ENCODE data around the gene TBX10. TPM values are rescaled to one million over a fixed set of nuclear protein-coding genes. Genes with fewer than 3 reads are reported as not detected.

TBX10 gene
- total RNA-seq, 4 donors from 2014 or later, result not detected

DNA sequence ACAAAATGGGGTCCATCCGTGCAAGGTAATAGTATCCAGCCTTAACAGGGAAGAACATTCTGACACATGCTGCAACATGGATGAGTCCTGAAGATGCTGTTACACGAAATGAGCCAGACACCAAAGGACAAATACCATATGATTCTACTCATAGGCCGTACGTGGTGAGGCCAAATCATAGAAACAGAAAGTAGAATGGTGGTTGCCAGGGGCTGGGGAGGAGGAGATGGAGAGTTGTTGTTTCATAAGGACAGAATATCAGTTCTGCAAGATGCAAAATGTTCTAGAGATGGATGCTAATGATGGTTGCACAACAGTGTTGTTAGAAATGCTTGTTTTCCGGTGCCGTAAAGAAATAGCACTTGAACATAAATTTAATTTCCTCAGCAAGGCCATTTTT is 2.6 kb downstream of the TBX10 start:
- Histone ChIP-seq H3K4me3 (no peak overlapping the region), H3K4me1 (peaks cover 0 to 6% (median 2%) of the 10 kb centered on the region in 4 donors), H3K9me3 (no peaks in the 10 kb centered on the region), H3K27ac (replicated peaks in 1 of 4) (no peak overlapping the region), H3K27me3 (peaks cover 0 to 44% (median 0%) of the 10 kb centered on the region in 4 donors), H3K36me3 (no peaks in the 10 kb centered on the region)
- intact Hi-C loops (cut with DNase I), result no loop called here
- WGBS, result 73% methylated on average over 6 of the region's 6 CpGs
- no peak for TF ChIP-seq EP300 (IDR thresholded peaks at IDR 0.05)
- no peak for TF ChIP-seq CTCF (IDR thresholded peaks at IDR 0.05)
- no peak for TF ChIP-seq POLR2A (IDR thresholded peaks at IDR 0.05; ENCODE audit: low read depth)
- TF ChIP-seq POLR2AphosphoS5 (IDR thresholded peaks at IDR 0.05), result no peak
- no peak for DNase-seq (ENCODE audit: extremely low spot score)

GRCh38 chr11:67635231-67635521 is 4.4 kb downstream of the TBX10 start:
- Histone ChIP-seq H3K27ac (replicated peaks in 1 of 4) (no peak overlapping the region), H3K27me3 (peaks cover 0 to 27% (median 0%) of the 10 kb centered on the region in 4 donors), H3K9me3 (no peaks in the 10 kb centered on the region), H3K4me3 (no peak overlapping the region), H3K36me3 (no peaks in the 10 kb centered on the region), H3K4me1 (peaks cover 5 to 19% (median 10%) of the 10 kb centered on the region in 4 donors)
- DNase-seq (ENCODE audit: extremely low spot score), result no peak
- no peak for TF ChIP-seq POLR2A (IDR thresholded peaks at IDR 0.05; ENCODE audit: low read depth)
- no peak for TF ChIP-seq CTCF (IDR thresholded peaks at IDR 0.05)
- TF ChIP-seq EP300 (IDR thresholded peaks at IDR 0.05), result no peak
- no peak for TF ChIP-seq POLR2AphosphoS5 (IDR thresholded peaks at IDR 0.05)
- intact Hi-C loops (cut with DNase I), result no loop called here
- WGBS, result 86% methylated on average over 4 of the region's 4 CpGs

DNA sequence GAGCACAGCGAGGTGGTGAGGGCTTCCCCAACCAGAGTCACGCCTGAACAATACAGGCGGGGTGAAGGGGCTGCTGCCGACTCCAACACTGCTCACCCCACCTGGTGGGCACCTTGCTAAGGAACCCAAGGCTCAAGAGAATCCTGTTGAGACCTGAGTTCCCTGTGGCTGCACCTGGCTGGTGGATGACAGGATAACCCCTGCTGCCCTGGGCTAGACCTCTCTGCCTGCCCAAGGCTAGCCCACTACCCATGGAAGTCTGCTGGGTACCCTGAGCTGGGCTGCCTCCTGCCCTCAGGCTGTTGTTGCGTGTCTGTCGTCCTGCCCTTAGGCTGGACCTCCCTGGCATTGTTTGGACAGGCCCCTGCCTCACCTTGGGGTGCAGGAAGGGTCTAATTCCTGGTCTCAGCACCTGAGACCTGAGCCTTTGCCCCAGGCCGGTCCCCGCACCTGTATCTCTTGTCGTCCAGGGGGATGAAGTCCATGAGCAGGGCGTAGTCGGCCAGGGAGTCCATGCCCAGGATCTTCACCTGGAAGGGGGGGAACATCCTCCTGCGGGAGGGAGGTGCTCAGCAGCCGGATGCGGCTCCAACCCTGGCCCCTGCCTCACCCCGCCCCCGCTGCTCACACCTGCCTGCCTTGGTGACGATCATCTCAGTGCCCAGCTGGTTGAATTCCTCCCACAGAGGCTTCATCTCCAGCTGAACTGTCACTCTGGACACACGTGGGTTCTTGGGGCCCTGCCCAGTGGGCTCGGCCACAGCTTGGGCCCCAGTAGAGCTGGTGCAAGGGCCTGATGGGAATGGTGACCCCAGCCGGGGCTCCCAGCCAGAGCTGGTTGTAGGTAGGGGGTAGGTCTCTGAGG is 5.0 kb downstream of the TBX10 start:
- Histone ChIP-seq H3K27ac (replicated peaks in 1 of 4) (no peak overlapping the region), H3K36me3 (no peaks in the 10 kb centered on the region), H3K4me1 (peaks cover 5 to 14% (median 11%) of the 10 kb centered on the region in 4 donors), H3K27me3 (peaks cover 0 to 21% (median 0%) of the 10 kb centered on the region in 4 donors), H3K9me3 (no peaks in the 10 kb centered on the region), H3K4me3 (no peak overlapping the region)
- intact Hi-C loops (cut with DNase I), result loop anchor here (5.0 kb wide), 1 partner anchor 173 kb away; no protein-coding TSS in a partner anchor
- TF ChIP-seq POLR2AphosphoS5 (IDR thresholded peaks at IDR 0.05), result no peak
- TF ChIP-seq POLR2A (IDR thresholded peaks at IDR 0.05; ENCODE audit: low read depth), result no peak
- TF ChIP-seq CTCF (IDR thresholded peaks at IDR 0.05), result no peak
- TF ChIP-seq EP300 (IDR thresholded peaks at IDR 0.05), result no peak
- WGBS, result 80% methylated on average over 6 of the region's 20 CpGs
- DNase-seq (ENCODE audit: extremely low spot score), result no peak

- no peaks in the 10 kb centered on the region for H3K9me3 ChIP-seq
- WGBS, result 78% methylated on average over 8 of the region's 22 CpGs
- no peak overlapping the region for H3K27ac ChIP-seq (replicated peaks in 1 of 4)
- TF ChIP-seq POLR2A (IDR thresholded peaks at IDR 0.05; ENCODE audit: low read depth), result no peak
- no peak for TF ChIP-seq CTCF (IDR thresholded peaks at IDR 0.05)
- TF ChIP-seq EP300 (IDR thresholded peaks at IDR 0.05), result no peak
- TF ChIP-seq POLR2AphosphoS5 (IDR thresholded peaks at IDR 0.05), result no peak
- H3K4me3 ChIP-seq, result no peak overlapping the region
- H3K36me3 ChIP-seq, result no peaks in the 10 kb centered on the region
- H3K4me1 ChIP-seq, result peaks cover 8 to 22% (median 18%) of the 10 kb centered on the region in 4 donors
- intact Hi-C loops (cut with DNase I), result loop anchor here (5.0 kb wide), 1 partner anchor 173 kb away; no protein-coding TSS in a partner anchor
- peaks cover 0 to 14% (median 0%) of the 10 kb centered on the region in 4 donors for H3K27me3 ChIP-seq
- DNase-seq (ENCODE audit: extremely low spot score), result no peak
These were observed 5.7 kb downstream of the TBX10 start for GRCh38 chr11:67633758-67634365.
